ENCODE results near the gene HAUS8.

GRCh38 chr19:17108453-17108784 lies 33.2 kb upstream of the HAUS8 start:
- TF ChIP-seq POLR2AphosphoS5 (IDR thresholded peaks at IDR 0.05; ENCODE audit: low read depth, low read length) (no peak), POLR2A (IDR thresholded peaks at IDR 0.05; ENCODE audit: low read depth, low read length) (no peak), TAF1 (IDR thresholded peaks at IDR 0.05; ENCODE audit: low read depth, low read length) (no peak), POU2F2 (IDR thresholded peaks at IDR 0.05; ENCODE audit: low read depth, low read length) (no peak), PAX5 (IDR thresholded peaks at IDR 0.05; ENCODE audit: insufficient read depth, low read length, severe bottlenecking) (no peak), SPI1 (IDR thresholded peaks at IDR 0.05; ENCODE audit: low read depth, low read length) (no peak)
